NK-92 treated with Interleukin-12 subunit alpha and Interleukin-12 subunit beta, amount 100 ng/mL, for 24 hours (cell line): ENCODE results near the gene IL2RA.

Source experiments
- DNase-seq: peaks from one replicate; lab custom pipeline; 2025; lab: John Stamatoyannopoulos, UW

Gene IL2RA

GRCh38 chr10:6038071-6038631, 24.0 kb downstream of the IL2RA start:
- DNase-seq = no peak

GRCh38 chr10:6037422-6037821, 24.7 kb downstream of the IL2RA start:
- no peak for DNase-seq

GRCh38 chr10:6036861-6037321, 25.3 kb downstream of the IL2RA start:
- no peak for DNase-seq

- no peak for DNase-seq
Observed at GRCh38 chr10:6035931-6036575, 26.1 kb downstream of the IL2RA start.

GRCh38 chr10:6035101-6035834, 26.9 kb downstream of the IL2RA start:
- no peak for DNase-seq

- no peak for DNase-seq
Observed at GRCh38 chr10:6034371-6034770, 27.8 kb downstream of the IL2RA start.

- DNase-seq = no peak
Observed at GRCh38 chr10:6033954-6034353, 28.2 kb downstream of the IL2RA start.

- DNase-seq = no peak
Observed at GRCh38 chr10:6030940-6031339, 31.2 kb downstream of the IL2RA start.

- DNase-seq = no peak
Observed at GRCh38 chr10:6030217-6030616, 31.9 kb downstream of the IL2RA start.

- DNase-seq = no peak
Observed at GRCh38 chr10:6027929-6028328, 34.2 kb downstream of the IL2RA start.

- DNase-seq = no peak
Observed at GRCh38 chr10:6025683-6026255, 36.4 kb downstream of the IL2RA start.

- DNase-seq = no peak
Observed at GRCh38 chr10:6024334-6024682, 37.9 kb downstream of the IL2RA start.

GRCh38 chr10:6023661-6024333, 38.4 kb downstream of the IL2RA start:
- DNase-seq = no peak

GRCh38 chr10:6022660-6023059, 39.5 kb downstream of the IL2RA start:
- DNase-seq = no peak

- DNase-seq = no peak
Observed at GRCh38 chr10:6020826-6021225, 41.3 kb downstream of the IL2RA start.

GRCh38 chr10:6019796-6020195, 42.4 kb downstream of the IL2RA start:
- DNase-seq = no peak

GRCh38 chr10:6019010-6019782, 43.0 kb downstream of the IL2RA start:
- no peak for DNase-seq

GRCh38 chr10:6018422-6018821, 43.7 kb downstream of the IL2RA start:
- no peak for DNase-seq

- DNase-seq = no peak
Observed at GRCh38 chr10:6017781-6018354, 44.3 kb downstream of the IL2RA start.

GRCh38 chr10:6014241-6014761, 47.9 kb downstream of the IL2RA start:
- DNase-seq = peak; percentile 24
